Calu3 (cell line): ENCODE data around the gene EMD. TPM values are rescaled to one million over a fixed set of nuclear protein-coding genes. Genes with fewer than 3 reads are reported as not detected.

Source experiments
- BruUV-seq: library from RNA; stranded (reverse); fragments of 400-500 nt; replicated peaks from 2 replicates; lab custom pipeline; 2021; lab: Mats Ljungman, UMichigan
- CTCF ChIA-PET: fragments of 300-600 bp; sonication (Branson Sonifier 250); formaldehyde crosslinking; loops from one replicate; lab custom pipeline; 2022; ENCODE audit warnings: antibody characterized with exemption; lab: Charles Lee
- DNase-seq: peaks from one replicate; pipeline ENCODE4 v3.0.0; 2022
- H3K27ac Mint-ChIP-seq: one replicate; pipeline ENCODE4 v1.8.0; 2022; ENCODE audit warnings: mixed read lengths; ENCODE audit not compliant: unreplicated experiment
- H3K27me3 Mint-ChIP-seq: one replicate; pipeline ENCODE4 v1.8.0; 2022; ENCODE audit warnings: mixed read lengths; ENCODE audit not compliant: unreplicated experiment
- H3K36me3 Mint-ChIP-seq: one replicate; pipeline ENCODE4 v1.8.0; 2022; ENCODE audit warnings: mild to moderate bottlenecking, moderate library complexity, mixed read lengths; ENCODE audit not compliant: insufficient read depth, unreplicated experiment
- H3K4me1 Mint-ChIP-seq: one replicate; pipeline ENCODE4 v1.8.0; 2022; ENCODE audit warnings: mild to moderate bottlenecking, low read depth, mixed read lengths; ENCODE audit not compliant: unreplicated experiment
- H3K4me3 Mint-ChIP-seq: one replicate; pipeline ENCODE4 v1.8.0; 2022; ENCODE audit warnings: mild to moderate bottlenecking, low read depth, moderate library complexity, mixed read lengths; ENCODE audit not compliant: unreplicated experiment
- H3K9me3 Mint-ChIP-seq: one replicate; pipeline ENCODE4 v1.8.0; 2022; ENCODE audit warnings: low read depth, mixed read lengths; ENCODE audit not compliant: unreplicated experiment
- intact Hi-C: fragments of 100-400 bp; cut with micrococcal nuclease; formaldehyde crosslinking; loops from one replicate; pipeline ENCODE4 v1.10.0; 2022; ENCODE audit not compliant: unreplicated experiment
- total RNA-seq: library from RNA; stranded (reverse); gene quantifications from 2 replicates; pipeline ENCODE4 v1.2.3, GENCODE V29; 2022
- TF ChIP-seq, protein P1 (sequence below): fragments of 200-600 bp; IDR thresholded peaks from one replicate; pipeline ENCODE4 v1.8.0; 2022; ENCODE audit warnings: antibody characterized with exemption; ENCODE audit not compliant: unreplicated experiment

EMD gene
- total RNA-seq, 1 experiment from 2014 or later: 75.1 TPM

DNA sequence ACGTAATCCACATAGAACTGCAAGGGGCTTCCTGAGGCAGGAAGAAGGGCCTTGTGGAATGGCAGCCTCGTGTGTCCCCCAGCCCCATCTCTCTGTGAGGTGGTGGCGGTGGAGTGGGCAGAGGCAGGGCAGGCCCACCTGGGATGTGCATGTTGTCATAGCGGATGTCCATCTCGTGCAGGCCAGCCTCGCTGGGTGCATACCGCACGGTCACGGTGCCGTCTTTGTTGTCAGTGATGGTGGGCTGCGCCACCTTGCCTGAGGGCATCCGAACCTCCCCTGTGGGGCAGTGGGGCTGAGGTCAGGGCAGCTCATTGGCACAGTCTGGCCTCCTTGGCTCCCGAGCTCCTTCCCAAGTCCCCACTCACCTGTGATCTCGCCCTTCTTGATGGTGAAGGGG, 25.1 kb upstream of the EMD start:
- no peaks in the 10 kb centered on the region for H3K9me3 Mint-ChIP-seq

DNA sequence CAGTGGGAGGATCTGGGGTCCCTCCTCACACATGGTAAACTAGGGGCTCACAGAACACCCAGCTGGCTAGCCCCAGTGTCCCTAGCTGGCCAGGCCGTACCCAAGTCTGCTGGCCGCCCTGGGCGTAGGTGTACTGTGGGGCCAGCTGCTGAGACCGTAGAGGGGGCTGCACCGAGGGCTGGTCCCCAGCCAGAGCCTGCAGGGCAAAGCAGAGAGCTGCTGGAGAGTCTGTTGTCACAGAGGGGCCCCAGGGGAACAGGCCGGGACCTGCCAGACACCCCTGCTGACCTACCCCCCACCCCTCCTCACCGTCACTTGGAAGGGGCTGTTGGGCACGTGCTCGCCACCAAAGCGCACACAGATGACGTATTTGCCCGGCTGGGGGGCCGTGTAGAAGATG, 24.6 kb upstream of the EMD start:
- no TSS peak for BruUV-seq
- H3K27me3 Mint-ChIP-seq: no peaks in the 10 kb centered on the region
- peaks cover 7% of the 10 kb centered on the region for H3K4me1 Mint-ChIP-seq
- TF ChIP-seq, protein P1, sequence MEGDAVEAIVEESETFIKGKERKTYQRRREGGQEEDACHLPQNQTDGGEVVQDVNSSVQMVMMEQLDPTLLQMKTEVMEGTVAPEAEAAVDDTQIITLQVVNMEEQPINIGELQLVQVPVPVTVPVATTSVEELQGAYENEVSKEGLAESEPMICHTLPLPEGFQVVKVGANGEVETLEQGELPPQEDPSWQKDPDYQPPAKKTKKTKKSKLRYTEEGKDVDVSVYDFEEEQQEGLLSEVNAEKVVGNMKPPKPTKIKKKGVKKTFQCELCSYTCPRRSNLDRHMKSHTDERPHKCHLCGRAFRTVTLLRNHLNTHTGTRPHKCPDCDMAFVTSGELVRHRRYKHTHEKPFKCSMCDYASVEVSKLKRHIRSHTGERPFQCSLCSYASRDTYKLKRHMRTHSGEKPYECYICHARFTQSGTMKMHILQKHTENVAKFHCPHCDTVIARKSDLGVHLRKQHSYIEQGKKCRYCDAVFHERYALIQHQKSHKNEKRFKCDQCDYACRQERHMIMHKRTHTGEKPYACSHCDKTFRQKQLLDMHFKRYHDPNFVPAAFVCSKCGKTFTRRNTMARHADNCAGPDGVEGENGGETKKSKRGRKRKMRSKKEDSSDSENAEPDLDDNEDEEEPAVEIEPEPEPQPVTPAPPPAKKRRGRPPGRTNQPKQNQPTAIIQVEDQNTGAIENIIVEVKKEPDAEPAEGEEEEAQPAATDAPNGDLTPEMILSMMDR: no peak
- H3K4me3 Mint-ChIP-seq: no peak overlapping the region
- intact Hi-C loops: no loop called here
- no peak overlapping the region for H3K27ac Mint-ChIP-seq
- peaks cover 83% of the 10 kb centered on the region for H3K36me3 Mint-ChIP-seq
- CTCF ChIA-PET: no interaction called here
- H3K9me3 Mint-ChIP-seq: no peaks in the 10 kb centered on the region
- DNase-seq: no peak

More for the DNA sequence above, 25.1 kb upstream of the EMD start:
- H3K4me1 Mint-ChIP-seq: peaks cover 7% of the 10 kb centered on the region
- peaks cover 81% of the 10 kb centered on the region for H3K36me3 Mint-ChIP-seq
- CTCF ChIA-PET: no interaction called here
- BruUV-seq: no TSS peak
- DNase-seq: no peak
- no peaks in the 10 kb centered on the region for H3K27me3 Mint-ChIP-seq
- TF ChIP-seq, protein P1: no peak
- H3K4me3 Mint-ChIP-seq: no peak overlapping the region
- intact Hi-C loops: no loop called here
- no peak overlapping the region for H3K27ac Mint-ChIP-seq

DNA sequence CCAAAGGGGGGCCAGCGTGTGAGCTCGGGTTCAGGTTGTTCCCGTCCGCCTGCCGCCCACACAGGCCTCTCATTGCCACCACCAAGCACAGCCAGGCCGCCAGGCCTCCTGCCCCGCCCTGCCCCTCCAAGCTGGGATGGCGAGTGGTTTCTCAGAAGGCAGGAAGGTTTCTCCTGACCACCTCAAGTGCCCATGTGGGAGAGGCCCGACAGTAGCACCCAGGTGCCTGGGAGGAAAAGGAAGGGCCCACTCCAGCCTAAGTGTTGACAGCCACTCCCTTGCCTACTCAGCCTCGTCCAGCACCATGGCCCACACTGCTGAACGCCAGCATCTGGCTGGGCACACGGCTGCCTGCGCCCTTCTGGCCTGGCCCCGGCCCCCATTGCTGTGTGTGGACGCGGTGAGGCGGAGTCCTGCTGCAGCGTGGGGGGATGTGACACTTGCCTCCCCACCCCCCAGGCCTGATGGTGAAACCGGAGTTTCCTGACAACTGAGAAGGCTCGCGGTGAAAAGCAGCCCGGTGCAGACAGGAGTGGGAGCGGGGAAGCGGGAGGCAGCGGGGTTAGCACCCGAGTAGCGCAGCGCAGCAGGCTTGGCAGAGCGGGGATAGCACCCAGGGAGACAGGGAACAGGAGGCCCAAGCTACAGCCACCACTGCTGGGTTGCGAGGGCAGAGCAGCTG, 23.9 kb upstream of the EMD start:
- DNase-seq: no peak
- no TSS peak for BruUV-seq
- Mint-ChIP-seq H3K36me3 (peaks cover 84% of the 10 kb centered on the region), H3K4me3 (no peak overlapping the region), H3K27me3 (no peaks in the 10 kb centered on the region), H3K27ac (no peak overlapping the region), H3K4me1 (peaks cover 7% of the 10 kb centered on the region), H3K9me3 (no peaks in the 10 kb centered on the region)
- TF ChIP-seq, protein P1: no peak
- CTCF ChIA-PET: no interaction called here
- intact Hi-C loops: no loop called here

DNA sequence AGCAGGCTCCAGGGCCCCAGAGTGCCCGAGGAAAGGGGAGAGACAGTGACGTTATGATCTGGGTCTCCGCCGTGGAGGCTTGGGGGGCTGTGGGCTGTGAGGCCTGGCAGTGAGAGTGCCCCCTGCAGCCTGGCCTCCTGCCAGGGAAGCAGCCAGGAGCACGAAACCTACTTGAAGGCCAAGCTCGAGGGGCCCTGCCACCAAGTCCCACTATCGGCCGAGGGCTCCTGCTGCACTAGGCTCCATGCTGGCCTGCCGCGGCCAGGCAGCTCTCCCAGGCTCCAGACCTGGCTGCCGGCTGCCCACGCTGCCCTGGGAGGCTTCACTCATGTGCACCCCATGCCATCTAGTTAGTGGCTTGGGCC, 23.3 kb upstream of the EMD start:
- H3K4me1 Mint-ChIP-seq: peaks cover 7% of the 10 kb centered on the region
- no peak overlapping the region for H3K4me3 Mint-ChIP-seq
- intact Hi-C loops: no loop called here
- TF ChIP-seq, protein P1: no peak
- no peaks in the 10 kb centered on the region for H3K27me3 Mint-ChIP-seq
- no peak for DNase-seq
- CTCF ChIA-PET: no interaction called here
- H3K9me3 Mint-ChIP-seq: no peaks in the 10 kb centered on the region
- peaks cover 84% of the 10 kb centered on the region for H3K36me3 Mint-ChIP-seq
- H3K27ac Mint-ChIP-seq: no peak overlapping the region
- BruUV-seq: no TSS peak
